Keratinocyte (primary cell): ENCODE results near the gene PDCD4. TPM values are rescaled to one million over a fixed set of nuclear protein-coding genes. Genes with fewer than 3 reads are reported as not detected.

Source experiments
- DNase-seq: peaks from one replicate; pipeline ENCODE4 v3.0.0-alpha.2; 2011; ENCODE audit warnings: low read depth, missing footprints, low spot score
- FAIRE-seq: peaks from 2 replicates; lab custom pipeline; 2011; peaks lifted over from hg19 to GRCh38; lab: Jason Lieb, UNC
- H2AFZ ChIP-seq: 2 replicates; pipeline ENCODE4 v1.6.0; 2012; ENCODE audit warnings: low read length, control low read depth, inconsistent platforms; ENCODE audit not compliant: control insufficient read depth
- H3K27ac ChIP-seq: 2 replicates; pipeline ENCODE4 v1.5.1; 2011; ENCODE audit warnings: low read length; ENCODE audit not compliant: control insufficient read depth, insufficient read depth
- H3K27me3 ChIP-seq: 3 replicates; pipeline ENCODE4 v1.6.0; 2011; ENCODE audit warnings: low read length; ENCODE audit not compliant: control insufficient read depth, insufficient read depth; ENCODE audit errors: extremely low read depth
- H3K36me3 ChIP-seq, 2 experiments: 2 replicates in 1 of 2; 3 replicates in 1 of 2; pipeline ENCODE4 v1.5.1; 2011; ENCODE audit warnings: low read length in 2 of 2, mild to moderate bottlenecking in 1 of 2; ENCODE audit not compliant: control insufficient read depth in 2 of 2, insufficient read depth in 2 of 2; ENCODE audit errors: extremely low read depth in 1 of 2
- H3K4me1 ChIP-seq: 3 replicates; pipeline ENCODE4 v1.5.1; 2011; ENCODE audit warnings: low read length; ENCODE audit not compliant: control insufficient read depth, insufficient read depth; ENCODE audit errors: extremely low read depth
- H3K4me2 ChIP-seq: 3 replicates; pipeline ENCODE4 v1.6.0; 2011; ENCODE audit warnings: low read depth, low read length; ENCODE audit not compliant: control insufficient read depth, insufficient read depth; ENCODE audit errors: extremely low read depth
- H3K4me3 ChIP-seq, 3 experiments: fragments of 200-600 bp in 1 of 3; sonication (generic) in 1 of 3; 2 replicates in 2 of 3; 3 replicates in 1 of 3; pipeline ENCODE4 v1.5.1; 2011 to 2016; ENCODE audit warnings: low read length in 3 of 3, mild to moderate bottlenecking in 3 of 3, control low read depth in 2 of 3, inconsistent platforms in 1 of 3, low read depth in 1 of 3, mixed read lengths in 1 of 3, mixed run types in 1 of 3, moderate library complexity in 1 of 3; ENCODE audit not compliant: control insufficient read depth in 2 of 3, insufficient read depth in 2 of 3; ENCODE audit errors: extremely low read depth in 1 of 3
- H3K79me2 ChIP-seq: 2 replicates; pipeline ENCODE4 v1.6.0; 2012; ENCODE audit warnings: low read length; ENCODE audit not compliant: control insufficient read depth, insufficient read depth
- H3K9ac ChIP-seq: 3 replicates; pipeline ENCODE4 v1.6.0; 2011; ENCODE audit warnings: low read length; ENCODE audit not compliant: control insufficient read depth, insufficient read depth; ENCODE audit errors: extremely low read depth
- H3K9me1 ChIP-seq: 3 replicates; pipeline ENCODE4 v1.6.0; 2011; ENCODE audit warnings: low read length; ENCODE audit not compliant: control insufficient read depth, insufficient read depth; ENCODE audit errors: extremely low read depth
- H3K9me3 ChIP-seq: 2 replicates; pipeline ENCODE4 v1.5.1; 2012; ENCODE audit warnings: low read depth, low read length; ENCODE audit not compliant: control insufficient read depth
- H4K20me1 ChIP-seq: 3 replicates; pipeline ENCODE4 v1.6.0; 2011; ENCODE audit warnings: low read length; ENCODE audit not compliant: control insufficient read depth, insufficient read depth; ENCODE audit errors: extremely low read depth
- CTCF ChIP-seq, 3 experiments: IDR thresholded peaks in 1 of 3; conservative IDR thresholded peaks in 1 of 3; optimal IDR thresholded peaks in 1 of 3; 2 replicates in 2 of 3; 3 replicates in 1 of 3; pipeline versions ENCODE3 to v1.5.1; 2011; ENCODE audit warnings: low read length in 3 of 3, mild to moderate bottlenecking in 3 of 3, moderate library complexity in 2 of 3, control low read depth in 1 of 3, inconsistent platforms in 1 of 3; ENCODE audit not compliant: insufficient read depth in 2 of 3; ENCODE audit errors: extremely low read depth in 1 of 3
- EZH2 ChIP-seq: IDR thresholded peaks from one replicate; pipeline ENCODE4 v1.6.1; 2012; ENCODE audit warnings: inconsistent platforms, mild to moderate bottlenecking, low read length, moderate library complexity
- dilution Hi-C: fragments of 300-500 bp; cut with MboI; formaldehyde crosslinking; loops from one replicate; pipeline ENCODE4 v1.7.0; 2020; ENCODE audit warnings: low sequenced_read_pairs; ENCODE audit not compliant: extremely low pct_ligation_motif_present
- polyA plus RNA-seq, 5 experiments: library from polyadenylated mRNA; depleted of rRNA in 3 of 5; stranded (reverse) in 3 of 5; stranded (forward) in 1 of 5; unstranded in 1 of 5; fragments of >200 nt; gene quantifications; 1 replicate in 1 of 5; 2 replicates in 3 of 5; 3 replicates in 1 of 5; pipeline versions ENCODE4 v1.2.1 to v1.2.3, GENCODE V29; 2011 to 2012; ENCODE audit warnings: missing spikeins in 2 of 5, low read depth in 1 of 5, low replicate concordance in 1 of 5

Gene PDCD4
- polyA plus RNA-seq, 1 donor (not counting 4 experiments of a cell fraction or from before 2014, with no cell fraction given), result 146 TPM

DNA sequence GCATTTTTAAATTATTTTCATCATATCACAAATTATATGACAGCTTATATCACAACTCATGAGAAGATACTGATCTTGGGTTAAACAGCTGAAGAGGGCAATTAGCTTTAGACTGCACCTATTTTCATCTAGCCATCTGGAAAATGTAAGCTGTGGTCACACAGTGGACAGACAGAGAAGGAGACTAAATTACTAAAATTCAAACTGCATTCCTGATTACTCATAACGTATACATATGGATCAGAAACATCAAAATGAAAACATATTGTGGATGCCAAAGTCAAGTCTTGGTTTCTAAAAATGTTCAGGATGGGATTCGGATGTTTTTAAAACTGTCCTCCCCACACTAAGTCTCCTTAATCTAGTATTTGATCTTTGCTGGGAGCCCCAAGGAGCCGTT, 40.6 kb downstream of the PDCD4 start:
- no peak overlapping the region for H3K9ac ChIP-seq
- no peaks in the 10 kb centered on the region for H3K9me3 ChIP-seq
- TF ChIP-seq CTCF (optimal IDR thresholded peaks at IDR 0.05 in 1 of 3, IDR thresholded peaks at IDR 0.05 in 1 of 3, conservative IDR thresholded peaks at IDR 0.05 in 1 of 3; ENCODE audit: extremely low read depth in 1 of 3, insufficient read depth in 2 of 3, low read length in 3 of 3) (no peak), EZH2 (no peak)
- peaks cover 5% of the 10 kb centered on the region for H3K4me1 ChIP-seq
- no peaks in the 10 kb centered on the region for H3K9me1 ChIP-seq
- H4K20me1 ChIP-seq, result no peaks in the 10 kb centered on the region
- DNase-seq, result no peak
- H3K36me3 ChIP-seq, result peaks cover 0 to 2% of the 10 kb centered on the region in 2 experiments
- H3K27ac ChIP-seq, result no peak overlapping the region
- H3K4me3 ChIP-seq, result no peak overlapping the region
- dilution Hi-C loops, result no loop called here
- no peak overlapping the region for H3K4me2 ChIP-seq
- H3K79me2 ChIP-seq, result no peaks in the 10 kb centered on the region
- H2AFZ ChIP-seq, result no peak overlapping the region
- no peaks in the 10 kb centered on the region for H3K27me3 ChIP-seq
- FAIRE-seq, result no peak

DNA sequence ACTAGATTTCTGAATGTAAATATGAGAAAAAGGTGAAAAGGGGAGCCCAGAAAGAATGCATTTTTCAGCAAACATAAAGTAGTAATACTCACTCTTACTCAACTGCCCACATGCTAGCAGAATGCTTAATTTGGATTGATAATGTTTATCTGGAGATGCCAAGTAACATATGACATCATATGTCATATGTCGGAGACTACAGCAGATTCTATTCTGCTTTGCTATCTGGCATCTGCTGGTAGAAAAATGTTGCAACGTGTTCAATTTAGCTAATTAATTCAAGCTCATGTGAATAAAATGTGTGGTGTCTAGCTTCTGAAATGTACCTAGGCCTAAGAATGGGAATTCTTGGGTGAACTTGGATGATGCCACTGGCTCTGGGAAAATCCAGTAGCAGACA, 42.7 kb downstream of the PDCD4 start:
- no peak for TF ChIP-seq EZH2
- TF ChIP-seq CTCF (optimal IDR thresholded peaks at IDR 0.05 in 1 of 3, IDR thresholded peaks at IDR 0.05 in 1 of 3, conservative IDR thresholded peaks at IDR 0.05 in 1 of 3; ENCODE audit: extremely low read depth in 1 of 3, insufficient read depth in 2 of 3, low read length in 3 of 3), result no peak
- Histone ChIP-seq H3K9me1 (no peaks in the 10 kb centered on the region), H3K4me2 (no peak overlapping the region), H3K36me3 (peaks cover 0 to 2% of the 10 kb centered on the region in 2 experiments), H4K20me1 (no peaks in the 10 kb centered on the region), H3K9ac (no peak overlapping the region), H3K27ac (no peak overlapping the region), H3K27me3 (no peaks in the 10 kb centered on the region), H2AFZ (no peak overlapping the region), H3K9me3 (no peaks in the 10 kb centered on the region), H3K79me2 (no peaks in the 10 kb centered on the region), H3K4me1 (peaks cover 12% of the 10 kb centered on the region), H3K4me3 (no peak overlapping the region)
- dilution Hi-C loops, result no loop called here
- no peak for DNase-seq
- FAIRE-seq, result no peak
